Measurements from ENCODE around the gene BCR.
A peak's percentile ranks its signal among the peaks of the same experiment; 100 is the strongest.

Gene BCR

GRCh38 chr22:23263651-23264555 is 83.6 kb downstream of the BCR start:
- peak; percentile 13 for DNase-seq

- DNase-seq: no peak
Measured at GRCh38 chr22:23264610-23265367, 84.5 kb downstream of the BCR start.

- no peak for DNase-seq
Measured at GRCh38 chr22:23265368-23265700, 85.0 kb downstream of the BCR start.

GRCh38 chr22:23266780-23267179 is 86.5 kb downstream of the BCR start:
- no peak for DNase-seq

GRCh38 chr22:23267226-23268043 is 87.1 kb downstream of the BCR start:
- no peak for DNase-seq

DNA sequence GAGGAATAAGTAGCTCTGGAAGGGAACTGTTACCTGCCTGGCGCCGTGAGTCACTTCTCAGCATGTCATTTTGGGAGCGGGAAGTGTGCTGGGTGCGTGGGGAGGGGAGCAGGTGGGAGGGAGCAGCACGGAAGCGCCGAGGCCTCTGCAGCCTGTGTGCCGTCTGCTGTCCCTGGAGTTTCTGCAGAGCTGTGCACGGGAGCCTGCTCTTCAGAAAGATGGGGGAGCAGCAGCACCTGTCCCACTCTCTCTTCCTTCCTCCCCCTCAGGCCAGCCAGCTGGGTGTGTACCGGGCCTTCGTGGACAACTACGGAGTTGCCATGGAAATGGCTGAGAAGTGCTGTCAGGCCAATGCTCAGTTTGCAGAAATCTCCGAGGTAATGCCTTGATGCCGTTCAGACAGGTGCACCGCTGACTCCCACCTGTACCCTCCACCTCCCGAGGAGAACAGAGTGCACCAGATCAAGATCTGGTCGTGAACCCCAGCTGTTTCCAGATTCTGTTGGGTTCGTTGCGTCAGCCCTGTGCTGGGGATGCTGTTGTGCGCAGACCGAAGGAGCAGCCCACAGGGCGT is 87.9 kb downstream of the BCR start:
- no peak for DNase-seq

DNA sequence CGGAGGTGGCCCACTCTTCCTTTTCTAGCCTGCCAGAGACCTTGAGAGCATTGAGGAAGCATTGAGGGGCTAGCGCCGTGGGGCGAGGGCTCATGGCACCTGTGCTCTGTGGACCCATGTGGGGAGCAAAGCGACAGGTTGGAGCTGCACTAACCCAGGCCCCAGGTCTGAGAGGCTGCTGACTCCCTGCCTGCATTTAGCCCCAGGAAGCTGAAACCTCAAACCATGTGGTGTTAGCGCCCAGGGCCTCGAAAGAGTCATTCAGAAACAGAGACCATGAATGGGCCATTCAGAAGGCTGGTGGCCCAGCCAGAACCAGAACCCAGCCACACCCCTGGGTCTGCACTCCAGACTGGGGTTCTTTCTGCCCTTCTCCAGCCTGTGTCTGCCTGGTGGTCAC is 88.6 kb downstream of the BCR start:
- DNase-seq: no peak

GRCh38 chr22:23269441-23270211 is 89.3 kb downstream of the BCR start:
- DNase-seq: no peak

DNA sequence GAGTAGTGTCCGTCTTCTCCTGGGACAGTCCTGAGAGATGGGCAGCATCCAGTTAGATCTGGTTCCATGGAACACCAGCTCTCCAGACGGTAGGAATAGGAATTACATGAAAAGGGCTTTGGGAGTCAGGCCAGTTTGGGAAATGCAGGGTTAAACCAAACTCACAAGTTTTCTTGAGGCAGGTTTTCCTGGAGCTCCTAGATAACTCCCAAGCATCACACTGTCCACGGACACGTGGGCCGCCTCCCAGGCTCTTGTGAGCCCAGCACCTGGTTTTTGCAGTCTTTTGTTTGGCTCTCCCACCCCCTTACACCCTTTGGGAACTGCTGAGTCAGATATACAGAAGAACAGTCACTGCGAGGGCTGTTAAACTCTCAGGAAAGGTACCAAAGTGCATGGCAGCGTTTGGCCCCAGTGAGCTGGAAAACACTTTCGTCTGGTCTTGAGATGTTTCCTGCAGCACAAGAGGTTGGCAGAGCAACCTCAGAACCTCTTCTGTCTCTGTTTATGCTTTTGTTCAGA is 90.0 kb downstream of the BCR start:
- no peak for DNase-seq

- DNase-seq: no peak
Measured at GRCh38 chr22:23270798-23271596, 90.7 kb downstream of the BCR start.

DNA sequence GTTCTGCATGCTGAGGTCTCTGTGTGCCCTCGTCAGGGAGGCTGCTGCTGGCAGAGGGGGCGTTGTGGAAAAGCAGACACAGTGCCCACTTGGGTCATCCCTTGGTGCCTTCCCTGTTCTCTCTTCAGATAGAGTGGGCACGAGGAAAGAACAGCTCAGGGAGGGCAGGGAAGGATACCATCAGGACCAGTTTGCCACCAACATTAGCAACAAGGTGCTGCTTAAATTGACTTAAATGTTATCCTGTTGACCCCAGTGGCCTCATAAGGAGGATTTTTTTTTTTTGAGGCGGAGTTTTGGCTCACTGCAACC is 91.2 kb downstream of the BCR start:
- no peak for DNase-seq

- no peak for DNase-seq
Measured at GRCh38 chr22:23272371-23272770, 92.1 kb downstream of the BCR start.

DNA sequence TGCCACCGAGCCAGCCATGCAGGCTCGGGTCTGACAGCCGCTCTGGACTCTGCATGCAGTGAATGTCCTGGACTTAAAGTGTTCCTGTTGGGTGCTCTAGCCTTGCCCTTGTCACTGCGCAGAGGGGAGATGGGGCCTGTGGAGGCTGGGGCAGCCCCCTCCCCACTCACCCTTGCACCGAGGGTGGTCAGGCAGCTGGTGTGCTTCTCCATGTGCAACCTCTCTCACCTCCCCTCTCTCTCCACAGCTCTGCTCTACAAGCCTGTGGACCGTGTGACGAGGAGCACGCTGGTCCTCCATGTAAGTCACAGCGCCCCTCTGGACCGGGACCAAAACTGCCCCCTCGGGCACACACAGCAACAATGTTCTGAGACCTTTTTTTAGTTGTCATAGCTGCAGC is 92.5 kb downstream of the BCR start:
- DNase-seq: no peak

DNA sequence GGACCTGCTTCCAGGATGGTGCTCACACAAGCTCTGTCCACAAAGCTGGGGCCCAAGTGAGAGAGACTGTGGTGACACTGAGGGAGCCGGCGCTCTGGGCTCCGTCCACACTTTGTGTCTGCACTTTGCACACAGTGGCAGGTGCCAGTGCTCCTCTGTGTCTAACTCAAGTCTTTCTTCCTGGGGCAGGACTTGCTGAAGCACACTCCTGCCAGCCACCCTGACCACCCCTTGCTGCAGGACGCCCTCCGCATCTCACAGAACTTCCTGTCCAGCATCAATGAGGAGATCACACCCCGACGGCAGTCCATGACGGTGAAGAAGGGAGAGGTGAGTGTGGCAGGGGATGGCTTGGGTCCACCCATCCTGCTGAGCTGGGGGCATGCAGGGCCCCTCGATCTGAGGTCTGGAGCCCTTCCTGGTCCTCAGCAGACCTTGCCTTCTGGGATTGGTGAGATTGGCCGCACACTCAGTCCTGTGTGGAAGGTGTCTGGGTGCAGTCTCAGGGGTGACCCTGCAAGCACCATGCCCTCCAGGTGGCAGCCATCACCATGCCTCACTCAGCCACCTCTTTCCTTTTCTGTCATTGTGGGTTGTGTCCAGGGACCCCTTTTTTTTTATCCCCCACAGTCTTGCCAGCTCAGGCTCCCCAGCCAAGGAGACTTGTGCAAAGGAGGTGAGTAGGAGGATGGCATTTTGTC is 93.3 kb downstream of the BCR start:
- no peak for DNase-seq

DNA sequence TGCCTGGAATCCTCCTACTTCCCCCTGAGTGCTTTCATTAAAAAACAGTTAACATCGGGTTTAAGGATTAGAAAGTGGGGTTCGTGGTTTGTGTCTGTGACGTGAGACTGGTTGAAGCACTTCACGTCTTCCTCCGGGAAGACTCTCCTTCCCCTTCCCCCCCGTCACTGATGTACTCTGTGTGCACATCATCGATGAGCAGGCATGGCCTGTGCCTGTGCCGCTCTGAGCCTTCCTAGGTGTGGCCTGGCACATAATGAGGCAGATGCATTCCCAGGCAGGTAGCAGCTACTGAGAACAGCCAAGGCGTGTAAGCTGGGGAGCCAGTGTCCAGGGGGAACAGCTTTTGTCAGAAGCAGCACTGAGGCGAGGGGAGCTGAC is 93.8 kb downstream of the BCR start:
- DNase-seq: no peak

GRCh38 chr22:23274891-23275694 is 94.8 kb downstream of the BCR start:
- DNase-seq: no peak

GRCh38 chr22:23275751-23276150 is 95.4 kb downstream of the BCR start:
- no peak for DNase-seq

- DNase-seq: no peak
Measured at GRCh38 chr22:23276656-23277582, 96.6 kb downstream of the BCR start.
